A673 (cell line): ENCODE measurements around the gene FKBP5. TPM values are rescaled to one million over a fixed set of nuclear protein-coding genes. Genes with fewer than 3 reads are reported as not detected.

Experiments
- BruUV-seq: library from RNA; stranded (reverse); fragments of 400-500 nt; replicated peaks from 2 replicates; lab custom pipeline; 2021; lab: Mats Ljungman, UMichigan
- CTCF ChIA-PET: fragments of 300-600 bp; sonication (Branson Sonifier 250); formaldehyde crosslinking; loops from one replicate; lab custom pipeline; 2022; ENCODE audit warnings: antibody characterized with exemption; lab: Charles Lee
- POLR2A ChIA-PET: fragments of 300-600 bp; sonication (Branson Sonifier 250); formaldehyde crosslinking; loops from one replicate; lab custom pipeline; 2022; ENCODE audit warnings: antibody characterized with exemption; ENCODE audit not compliant: low non-redundant PET; lab: Charles Lee
- DNase-seq: peaks from one replicate; pipeline ENCODE4 v3.0.0-alpha.2; 2015; ENCODE audit warnings: low spot score
- H3K27ac ChIP-seq: fragments of 200-600 bp; sonication (generic); 2 replicates; pipeline ENCODE4 v1.5.1; 2016; ENCODE audit warnings: mixed run types, low read depth, mild to moderate bottlenecking, mixed read lengths, antibody characterized with exemption, low read length; ENCODE audit not compliant: poor library complexity, severe bottlenecking
- H3K27me3 ChIP-seq: fragments of 200-600 bp; sonication (generic); replicated peaks from 2 replicates; pipeline ENCODE4 v1.6.1; 2017; ENCODE audit warnings: mixed run types, low read depth, mild to moderate bottlenecking, mixed read lengths, antibody characterized with exemption, low read length; ENCODE audit not compliant: insufficient read depth, poor library complexity
- H3K36me3 ChIP-seq: fragments of 200-600 bp; sonication (generic); 2 replicates; pipeline ENCODE4 v1.6.1; 2016; ENCODE audit warnings: mixed run types, mild to moderate bottlenecking, mixed read lengths, antibody characterized with exemption, low read length; ENCODE audit not compliant: insufficient read depth, poor library complexity, severe bottlenecking
- H3K4me1 ChIP-seq: fragments of 200-600 bp; sonication (generic); 2 replicates; pipeline ENCODE4 v1.6.1; 2017; ENCODE audit warnings: mixed run types, mild to moderate bottlenecking, mixed read lengths, antibody characterized with exemption, low read length; ENCODE audit not compliant: insufficient read depth, poor library complexity, severe bottlenecking
- H3K4me3 ChIP-seq: fragments of 200-600 bp; sonication (generic); 2 replicates; pipeline ENCODE4 v1.5.1; 2016; ENCODE audit warnings: low read depth, mixed run types, mild to moderate bottlenecking, mixed read lengths, low read length; ENCODE audit not compliant: poor library complexity, severe bottlenecking
- H3K9me3 ChIP-seq: fragments of 200-600 bp; sonication (generic); 2 replicates; pipeline ENCODE4 v1.6.1; 2016; ENCODE audit warnings: mixed run types, low read depth, mild to moderate bottlenecking, mixed read lengths, antibody characterized with exemption, low read length; ENCODE audit not compliant: poor library complexity, severe bottlenecking
- CTCF ChIP-seq: fragments of 300-800, 200-600 bp; sonication (generic); conservative IDR thresholded peaks from 2 replicates; pipeline ENCODE4 v1.5.1; 2017; ENCODE audit warnings: low read depth, mild to moderate bottlenecking, antibody characterized with exemption, low read length, moderate library complexity, mixed read lengths
- EZH2 ChIP-seq: fragments of 200-600 bp; sonication (generic); IDR thresholded peaks from 2 replicates; pipeline ENCODE4 v1.6.1; 2017; ENCODE audit warnings: borderline replicate concordance, low read depth, mild to moderate bottlenecking, mixed read lengths, antibody characterized with exemption, low read length; ENCODE audit not compliant: poor library complexity, severe bottlenecking
- intact Hi-C: fragments of 100-400 bp; cut with micrococcal nuclease; formaldehyde crosslinking; loops from one replicate; pipeline ENCODE4 v1.10.0; 2022; ENCODE audit not compliant: unreplicated experiment
- total RNA-seq: library from RNA; stranded (reverse); gene quantifications from 2 replicates; pipeline ENCODE4 v1.2.3, GENCODE V29; 2021

Gene FKBP5
- total RNA-seq, 1 experiment from 2014 or later, result 20.4 TPM

GRCh38 chr6:35678814-35679213 lies 9.9 kb downstream of the FKBP5 start:
- no TSS peak for BruUV-seq
- Histone ChIP-seq H3K27ac (no peak overlapping the region), H3K4me3 (no peak overlapping the region), H3K27me3 (no peaks in the 10 kb centered on the region), H3K9me3 (no peaks in the 10 kb centered on the region), H3K36me3 (no peaks in the 10 kb centered on the region), H3K4me1 (peaks cover 31% of the 10 kb centered on the region)
- POLR2A ChIA-PET, result no interaction called here
- intact Hi-C loops, result no loop called here
- no peak for DNase-seq
- no peak for TF ChIP-seq CTCF
- no peak for TF ChIP-seq EZH2
- CTCF ChIA-PET, result no interaction called here

GRCh38 chr6:35678021-35678654 lies 10.6 kb downstream of the FKBP5 start:
- CTCF ChIA-PET, result no interaction called here
- Histone ChIP-seq H3K9me3 (no peaks in the 10 kb centered on the region), H3K27ac (no peak overlapping the region), H3K27me3 (no peaks in the 10 kb centered on the region), H3K36me3 (no peaks in the 10 kb centered on the region), H3K4me1 (peaks cover 31% of the 10 kb centered on the region), H3K4me3 (no peak overlapping the region)
- intact Hi-C loops, result no loop called here
- TF ChIP-seq EZH2 (no peak), CTCF (no peak)
- POLR2A ChIA-PET, result no interaction called here
- DNase-seq, result no peak
- no TSS peak for BruUV-seq

GRCh38 chr6:35677456-35677855 lies 11.3 kb downstream of the FKBP5 start:
- H3K27ac ChIP-seq, result no peak overlapping the region
- no peak for DNase-seq
- ChIA-PET POLR2A (no interaction called here), CTCF (no interaction called here)
- H3K9me3 ChIP-seq, result no peaks in the 10 kb centered on the region
- intact Hi-C loops, result no loop called here
- BruUV-seq, result no TSS peak
- H3K4me3 ChIP-seq, result no peak overlapping the region
- peaks cover 31% of the 10 kb centered on the region for H3K4me1 ChIP-seq
- H3K36me3 ChIP-seq, result no peaks in the 10 kb centered on the region
- no peak for TF ChIP-seq CTCF
- no peak for TF ChIP-seq EZH2
- H3K27me3 ChIP-seq, result no peaks in the 10 kb centered on the region
